GM18907 (cell line): ENCODE results near the gene TSPAN14.
A peak's percentile ranks its signal among the peaks of the same experiment; 100 is the strongest.
"Not testable (repeated sequence)": the region's sequence is repeated elsewhere in the genome, so short reads cannot be mapped to it uniquely, and the experiment has no call there.

ENCODE experiments used
- ATAC-seq: cut with Tn5 transposase; IDR thresholded peaks from one replicate; pipeline ENCODE4 v1.9.1; 2021; ENCODE audit warnings: mild to moderate bottlenecking, moderate library complexity; ENCODE audit not compliant: unreplicated experiment

The TSPAN14 gene

DNA sequence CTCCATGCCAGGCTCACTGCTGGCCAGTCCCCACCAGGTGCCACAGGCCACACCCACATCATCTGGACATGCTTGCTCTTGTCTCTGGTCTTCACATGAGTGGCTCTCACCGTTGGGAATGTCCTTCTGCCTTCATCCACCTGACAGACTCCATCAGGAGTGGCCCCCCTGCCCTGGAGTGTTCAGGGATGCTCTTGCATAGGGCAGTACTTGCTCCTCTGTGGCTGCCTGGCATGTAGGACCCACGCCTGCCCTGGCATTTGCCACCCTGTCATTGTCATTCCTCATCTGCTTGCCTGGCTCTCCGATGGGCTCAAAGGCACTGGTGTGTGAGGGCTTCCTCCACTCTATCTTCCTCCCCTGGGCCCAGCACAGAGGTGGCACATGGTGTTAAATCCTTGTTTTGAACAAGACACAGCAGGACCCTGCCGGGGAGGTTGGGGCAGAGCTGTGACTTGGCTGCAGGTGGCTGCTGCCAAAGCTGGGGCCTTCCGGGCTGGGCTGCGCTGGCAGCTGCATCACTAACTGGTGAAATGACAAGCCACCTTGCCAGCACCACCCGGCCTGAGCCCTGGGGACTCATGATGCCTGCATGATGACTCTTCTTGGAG, 85.4 kb downstream of the TSPAN14 start:
- peak; percentile 37 for ATAC-seq

DNA sequence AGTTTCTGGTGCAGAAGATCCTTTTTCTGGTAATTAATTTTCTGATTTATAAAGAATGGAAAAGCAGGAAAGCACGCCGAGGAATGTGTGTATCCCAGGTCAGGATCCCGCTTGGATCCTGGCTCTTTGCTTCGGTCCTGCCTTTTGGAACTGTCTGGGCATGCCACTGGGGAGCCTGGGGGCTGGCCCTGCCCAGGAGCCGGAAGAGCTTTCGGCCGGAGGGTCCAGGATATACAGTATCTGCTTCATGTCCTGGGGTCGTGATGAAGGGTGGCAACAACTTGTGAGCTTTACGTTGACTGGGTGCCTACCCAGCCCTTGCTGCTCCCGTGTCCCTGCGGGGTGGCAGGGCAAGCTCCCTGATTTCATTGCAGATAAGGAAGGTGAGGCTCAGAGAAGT, 86.0 kb downstream of the TSPAN14 start:
- ATAC-seq: no peak

DNA sequence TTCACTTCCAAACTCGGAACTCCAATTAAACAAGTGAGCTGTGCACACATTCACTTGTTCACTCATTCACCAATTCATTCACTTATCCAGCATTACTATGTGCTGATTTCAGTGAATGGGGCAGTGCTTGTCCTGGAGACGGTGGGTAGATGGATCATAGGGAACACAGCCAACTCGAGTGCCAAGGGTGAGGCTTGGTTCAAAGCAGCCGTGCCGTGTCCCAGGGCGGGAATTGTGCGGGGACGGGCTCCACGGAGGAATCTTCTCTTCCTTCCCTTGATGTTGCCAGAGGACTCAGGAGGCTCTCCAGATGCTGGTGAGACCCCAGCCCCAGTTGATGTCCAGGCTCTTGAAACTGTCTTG, 86.5 kb downstream of the TSPAN14 start:
- no peak for ATAC-seq

DNA sequence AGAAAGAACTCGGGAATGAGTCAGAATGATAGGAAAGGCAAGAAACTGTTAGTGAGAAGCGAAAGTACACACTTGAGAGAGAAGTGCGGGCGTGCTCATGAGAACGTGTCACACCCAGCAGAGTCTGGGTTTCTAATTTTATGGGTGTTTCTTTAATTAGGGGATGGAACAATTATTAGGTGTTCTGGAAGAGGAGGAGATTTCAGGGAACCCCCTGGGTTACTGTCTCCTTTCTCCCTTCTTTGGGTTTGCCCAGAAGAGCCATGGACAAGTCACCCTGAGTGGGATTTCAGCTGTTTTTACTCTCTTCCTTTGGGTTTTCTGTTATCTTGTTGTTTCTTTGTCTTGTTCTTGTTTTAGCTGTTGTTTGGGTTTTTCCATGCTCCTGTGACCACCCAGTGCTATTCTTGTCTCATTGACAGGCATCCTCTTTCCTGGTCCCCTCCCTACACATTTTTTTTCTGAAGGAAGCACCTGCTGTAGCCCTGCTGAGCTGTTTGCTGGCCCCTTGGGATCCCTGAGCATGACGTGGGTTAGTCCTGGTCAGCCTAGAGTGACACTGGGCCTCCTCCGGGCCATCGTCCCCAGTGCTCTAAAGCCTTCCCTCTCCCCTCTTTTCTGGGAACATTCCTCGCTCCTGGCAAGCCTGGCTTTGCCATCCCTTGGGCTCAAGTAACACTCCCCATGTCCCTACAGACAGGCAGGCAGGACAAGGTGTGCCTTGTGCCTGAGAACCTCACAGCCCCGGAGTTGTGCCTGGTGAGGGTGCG, 87.1 kb downstream of the TSPAN14 start:
- ATAC-seq: peak; percentile 69

GRCh38 chr10:80542053-80542452, 87.9 kb downstream of the TSPAN14 start:
- no peak for ATAC-seq

- no peak for ATAC-seq
Measured at GRCh38 chr10:80542652-80543318, 88.7 kb downstream of the TSPAN14 start.

- not testable (repeated sequence) for ATAC-seq
Measured at GRCh38 chr10:80543319-80543672, 89.2 kb downstream of the TSPAN14 start.

- no peak for ATAC-seq
Measured at GRCh38 chr10:80544316-80544953, 90.3 kb downstream of the TSPAN14 start.

DNA sequence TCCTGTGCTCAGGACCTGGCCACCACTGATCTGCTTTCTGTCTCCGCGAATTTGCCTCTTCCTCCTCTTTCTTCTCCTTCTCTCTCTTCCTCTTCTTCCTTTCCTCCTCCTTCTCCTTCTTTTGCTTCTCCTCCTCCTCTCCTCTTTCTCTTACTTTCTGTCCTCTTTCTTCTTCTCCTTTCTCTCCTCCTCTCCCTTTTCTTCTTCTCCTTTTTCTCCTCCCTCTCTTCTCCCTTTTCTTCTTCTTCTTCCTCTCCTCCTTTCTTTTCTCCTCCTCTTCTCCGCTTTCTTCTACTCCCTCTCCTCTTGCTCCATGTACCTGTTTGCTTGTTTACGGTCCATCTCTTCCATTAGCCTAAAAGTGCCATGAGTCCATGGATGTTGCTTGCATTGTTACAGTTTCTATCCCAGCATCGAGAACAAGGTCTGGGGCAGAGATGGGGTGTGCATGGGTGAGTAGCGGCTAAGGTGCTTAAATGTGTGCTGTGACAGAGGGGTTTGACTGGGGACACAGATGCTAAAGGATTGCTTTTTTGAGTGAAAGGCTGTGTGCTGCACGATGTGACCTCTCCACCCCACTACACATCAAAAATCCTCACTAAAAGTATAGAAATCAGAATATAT, 91.3 kb downstream of the TSPAN14 start:
- no peak for ATAC-seq

DNA sequence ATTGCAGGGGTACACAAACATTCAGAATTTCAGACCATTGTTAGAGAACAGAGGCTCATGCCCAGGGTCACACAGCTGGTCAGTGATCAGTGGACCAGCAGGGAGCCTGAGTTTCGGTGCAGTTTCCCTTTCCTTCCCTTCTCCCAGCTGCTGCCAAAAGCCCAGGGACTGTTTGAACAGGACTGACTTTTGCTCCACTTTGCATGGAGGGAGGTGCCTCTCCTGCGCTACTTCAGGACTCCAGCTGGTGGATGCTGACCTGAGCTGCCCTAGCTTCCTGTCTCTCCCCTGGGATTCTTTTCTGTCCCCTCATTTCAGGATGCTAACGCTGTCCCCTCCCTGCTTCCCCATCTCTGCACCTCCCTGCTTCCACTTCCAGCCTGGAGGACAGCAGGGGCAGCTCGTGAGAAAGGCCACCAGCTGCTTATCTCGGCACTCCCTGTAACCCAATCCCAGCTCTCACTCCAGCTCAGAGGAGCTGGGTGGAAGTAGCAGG, 98.1 kb downstream of the TSPAN14 start:
- no peak for ATAC-seq

- ATAC-seq: no peak
Measured at GRCh38 chr10:80553436-80553835, 99.3 kb downstream of the TSPAN14 start.

- no peak for ATAC-seq
Measured at GRCh38 chr10:80554050-80554449, 99.9 kb downstream of the TSPAN14 start.

- no peak for ATAC-seq
Measured at GRCh38 chr10:80555415-80555814, 101.3 kb downstream of the TSPAN14 start.

GRCh38 chr10:80561950-80562349, 107.8 kb downstream of the TSPAN14 start:
- ATAC-seq: no peak

DNA sequence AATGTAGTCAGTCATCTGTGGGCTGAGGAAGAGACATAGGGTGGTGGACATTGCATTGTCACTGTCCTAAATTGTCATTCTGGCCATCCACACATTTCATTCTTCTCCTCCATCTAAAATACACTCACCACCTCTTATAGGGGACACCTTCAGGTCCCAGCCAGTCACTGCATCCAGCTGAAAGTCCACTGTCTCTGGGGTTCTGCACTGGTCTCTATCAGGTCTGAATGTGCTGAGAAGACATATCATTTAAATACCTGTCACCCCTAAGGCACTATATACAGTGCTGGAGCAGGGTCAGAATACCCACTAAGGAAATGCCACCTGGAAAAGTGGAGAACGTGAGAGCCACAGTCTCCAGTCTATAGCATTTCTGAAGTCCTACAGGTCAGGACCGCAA, 113.2 kb downstream of the TSPAN14 start:
- ATAC-seq: no peak

DNA sequence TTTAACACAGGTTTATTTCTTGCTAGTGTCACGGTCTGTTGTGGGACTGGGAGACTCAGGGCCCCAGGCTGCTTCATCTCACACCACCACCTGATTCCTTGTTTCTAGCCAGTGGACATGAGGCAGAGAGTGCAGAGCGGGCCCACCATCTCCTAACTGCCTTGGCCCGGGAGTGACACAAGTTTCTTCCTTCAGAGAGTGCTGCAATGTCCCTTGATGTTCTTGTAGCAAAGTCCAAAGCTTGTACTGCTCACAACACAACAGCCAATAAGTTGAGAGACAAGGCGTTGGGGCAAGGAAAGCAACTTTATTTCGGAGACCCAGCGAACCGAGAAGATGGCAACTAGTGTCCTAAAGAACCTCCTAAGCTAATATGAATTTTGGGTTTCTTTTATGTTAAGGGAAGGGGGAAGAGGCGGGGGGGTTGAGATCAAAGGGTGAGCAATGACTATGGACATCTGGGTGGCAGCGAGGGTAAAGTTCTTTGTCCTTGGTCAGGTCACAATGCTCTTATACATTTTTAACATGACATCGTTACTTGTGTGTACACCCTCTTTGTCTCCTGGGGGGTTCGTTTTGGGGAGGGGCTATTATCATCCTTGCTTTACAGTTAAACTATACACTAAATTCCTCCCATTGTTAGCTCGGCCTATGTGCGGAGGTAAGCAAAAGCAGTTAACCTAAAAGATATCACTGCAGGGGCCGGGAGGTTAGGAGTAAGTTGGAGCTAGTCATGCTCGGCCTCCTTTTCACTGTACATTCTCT, 115.2 kb downstream of the TSPAN14 start:
- no peak for ATAC-seq

DNA sequence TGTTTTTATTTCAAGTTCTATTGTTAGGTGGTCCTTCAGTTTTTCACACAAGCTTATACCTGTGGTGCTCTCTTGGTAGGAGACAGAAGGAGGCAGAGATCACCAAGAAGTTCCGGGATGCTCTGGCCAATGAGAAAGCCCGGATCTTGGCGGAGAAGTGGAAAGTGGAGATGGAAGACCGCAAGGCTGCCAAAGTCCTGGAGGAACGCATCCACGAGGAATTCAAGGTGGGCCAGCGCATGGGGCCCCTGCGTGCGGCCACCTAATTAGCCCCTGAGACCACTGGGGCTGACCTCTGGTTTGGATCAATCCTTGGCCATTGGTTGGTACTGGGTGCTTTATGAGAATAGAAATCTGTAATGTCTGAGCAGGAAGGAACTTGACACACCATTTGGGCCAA, 117.2 kb downstream of the TSPAN14 start:
- no peak for ATAC-seq

DNA sequence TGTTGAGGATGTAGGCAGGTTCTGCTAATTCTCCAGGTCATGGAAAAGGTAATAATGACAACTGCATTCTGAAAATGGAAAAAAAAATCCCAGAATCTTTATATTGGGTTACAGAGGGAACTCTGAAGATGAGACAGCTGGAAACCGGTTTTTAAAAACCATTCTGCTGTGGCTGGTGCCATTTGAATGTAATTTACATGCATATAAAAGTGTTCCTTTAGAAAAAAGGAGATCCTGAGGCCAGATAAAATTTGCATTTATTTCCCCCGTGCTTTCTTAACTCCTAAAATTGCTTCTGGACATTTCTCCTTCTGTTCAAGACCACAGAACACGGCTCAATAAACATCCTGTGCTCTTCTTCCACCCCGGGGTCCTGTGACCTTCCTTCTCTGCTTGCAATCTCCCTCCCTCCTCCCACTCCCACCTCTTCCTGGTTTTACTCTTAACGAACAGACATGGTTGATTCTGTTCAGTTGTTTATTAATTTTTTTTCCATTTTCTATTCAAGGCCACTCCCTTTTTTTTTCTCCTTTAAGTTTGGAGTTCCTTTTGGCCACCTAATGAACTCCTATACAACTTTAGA, 125.2 kb downstream of the TSPAN14 start:
- no peak for ATAC-seq

- ATAC-seq: peak; percentile 51
Measured at GRCh38 chr10:80579849-80580637, 125.9 kb downstream of the TSPAN14 start.
